ENCODE data around the gene SLC29A3. TPM values are rescaled to one million over a fixed set of nuclear protein-coding genes. Genes with fewer than 3 reads are reported as not detected.

The SLC29A3 gene
- total RNA-seq, 3 donors from 2014 or later: 5.6 to 12.0 (median 6.2) TPM

DNA sequence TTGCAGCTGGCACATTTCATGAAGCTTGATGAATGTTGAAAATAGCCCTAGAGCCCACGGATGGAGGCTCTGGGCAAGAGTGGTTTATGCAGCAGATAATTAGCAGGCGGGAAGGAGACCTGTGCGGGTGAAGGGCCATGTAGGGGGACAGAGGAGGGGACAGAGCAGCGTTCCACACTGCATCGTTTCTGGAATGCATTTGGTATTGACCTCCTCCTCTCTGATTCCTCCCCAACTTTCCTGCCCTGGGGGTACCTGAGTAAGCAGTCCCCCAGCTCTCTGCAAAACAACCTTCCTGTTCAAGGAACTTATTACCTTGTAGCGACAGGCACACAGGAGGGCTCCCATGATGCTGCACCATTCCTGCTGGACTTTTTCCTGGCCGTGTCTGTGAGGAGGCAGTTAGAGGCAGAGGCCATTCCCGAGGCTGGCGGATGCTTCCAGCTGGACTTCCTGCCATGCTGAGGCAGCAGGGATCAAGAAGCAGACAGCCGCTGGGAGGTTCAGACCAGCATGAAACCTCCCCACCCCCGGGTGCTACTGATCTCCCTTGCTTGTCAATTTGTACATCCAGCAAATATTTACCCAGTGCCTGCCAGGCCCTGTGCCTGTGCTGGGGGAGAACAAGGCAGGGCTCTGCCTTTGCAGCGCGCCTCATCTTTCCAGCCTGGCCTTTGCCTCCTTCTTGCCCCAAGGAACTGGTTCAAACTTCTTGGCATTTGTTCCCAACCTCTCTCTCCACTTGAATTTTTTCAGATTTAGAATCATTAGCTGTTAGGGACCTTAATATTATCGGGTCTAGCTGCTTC lies 28.7 kb downstream of the SLC29A3 start:
- TF ChIP-seq, protein P1, sequence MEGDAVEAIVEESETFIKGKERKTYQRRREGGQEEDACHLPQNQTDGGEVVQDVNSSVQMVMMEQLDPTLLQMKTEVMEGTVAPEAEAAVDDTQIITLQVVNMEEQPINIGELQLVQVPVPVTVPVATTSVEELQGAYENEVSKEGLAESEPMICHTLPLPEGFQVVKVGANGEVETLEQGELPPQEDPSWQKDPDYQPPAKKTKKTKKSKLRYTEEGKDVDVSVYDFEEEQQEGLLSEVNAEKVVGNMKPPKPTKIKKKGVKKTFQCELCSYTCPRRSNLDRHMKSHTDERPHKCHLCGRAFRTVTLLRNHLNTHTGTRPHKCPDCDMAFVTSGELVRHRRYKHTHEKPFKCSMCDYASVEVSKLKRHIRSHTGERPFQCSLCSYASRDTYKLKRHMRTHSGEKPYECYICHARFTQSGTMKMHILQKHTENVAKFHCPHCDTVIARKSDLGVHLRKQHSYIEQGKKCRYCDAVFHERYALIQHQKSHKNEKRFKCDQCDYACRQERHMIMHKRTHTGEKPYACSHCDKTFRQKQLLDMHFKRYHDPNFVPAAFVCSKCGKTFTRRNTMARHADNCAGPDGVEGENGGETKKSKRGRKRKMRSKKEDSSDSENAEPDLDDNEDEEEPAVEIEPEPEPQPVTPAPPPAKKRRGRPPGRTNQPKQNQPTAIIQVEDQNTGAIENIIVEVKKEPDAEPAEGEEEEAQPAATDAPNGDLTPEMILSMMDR (IDR thresholded peaks at IDR 0.05): no peak
- TF ChIP-seq POLR2AphosphoS5 (IDR thresholded peaks at IDR 0.05) (no peak), POLR2A (IDR thresholded peaks at IDR 0.05) (no peak)
- Histone ChIP-seq H3K27me3 (no peaks in the 10 kb centered on the region), H3K4me3 (no peak overlapping the region), H3K36me3 (no peaks in the 10 kb centered on the region), H3K9me3 (no peaks in the 10 kb centered on the region), H3K4me1 (no peaks in the 10 kb centered on the region), H3K27ac (no peak overlapping the region)
- DNase-seq (ENCODE audit: low spot score in 2 of 2): peak in 1 of 2 donors; percentile 64
- intact Hi-C loops (cut with DNase I; ENCODE audit: low total_unique reads): no loop called here

DNA sequence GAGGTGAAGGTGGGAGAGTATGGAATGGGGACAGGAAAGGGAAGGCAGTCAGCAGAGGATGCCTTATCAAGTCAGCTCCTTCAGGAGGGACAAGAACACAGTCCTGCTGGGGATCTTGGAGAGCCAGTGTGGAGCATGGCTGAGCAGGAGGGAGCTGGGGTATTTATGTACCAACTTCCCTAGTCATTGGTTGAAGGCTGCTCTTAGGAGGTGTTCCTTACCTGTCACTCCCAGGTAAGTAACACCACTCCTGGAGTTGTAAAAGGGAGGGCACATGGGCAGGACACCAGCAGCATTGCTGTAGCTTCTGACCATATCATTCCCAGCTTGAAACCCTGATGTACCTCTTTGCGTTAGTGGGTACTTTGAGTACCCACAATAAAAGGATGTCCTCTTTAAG lies 29.8 kb downstream of the SLC29A3 start:
- no peaks in the 10 kb centered on the region for H3K27me3 ChIP-seq
- intact Hi-C loops (cut with DNase I; ENCODE audit: low total_unique reads): no loop called here
- H3K27ac ChIP-seq: no peak overlapping the region
- no peak for TF ChIP-seq POLR2AphosphoS5 (IDR thresholded peaks at IDR 0.05)
- TF ChIP-seq, protein P1 (IDR thresholded peaks at IDR 0.05): no peak
- TF ChIP-seq POLR2A (IDR thresholded peaks at IDR 0.05): no peak
- DNase-seq (ENCODE audit: low spot score in 2 of 2): no peak
- no peaks in the 10 kb centered on the region for H3K9me3 ChIP-seq
- H3K4me3 ChIP-seq: no peak overlapping the region
- no peaks in the 10 kb centered on the region for H3K36me3 ChIP-seq
- H3K4me1 ChIP-seq: no peaks in the 10 kb centered on the region

DNA sequence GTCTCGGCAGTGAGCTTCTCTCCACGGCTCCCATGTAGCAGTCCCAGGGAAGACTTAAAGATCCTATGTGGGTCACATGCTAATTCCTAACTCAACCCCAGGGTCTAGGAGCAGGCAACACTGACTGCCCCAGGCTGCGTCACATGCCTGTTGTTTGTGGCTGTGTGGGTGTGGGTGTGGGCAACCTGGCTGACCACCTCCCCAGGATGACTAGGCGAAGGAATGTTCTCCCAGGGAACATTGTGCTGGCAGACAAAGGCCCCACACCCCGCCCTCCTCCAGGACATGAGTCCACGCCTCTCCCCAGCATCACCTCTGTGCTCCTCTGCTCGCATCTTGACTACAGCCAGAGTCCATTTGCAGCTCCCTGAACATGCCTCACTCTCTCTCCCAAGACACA lies 30.3 kb downstream of the SLC29A3 start:
- Histone ChIP-seq H3K4me1 (no peaks in the 10 kb centered on the region), H3K36me3 (no peaks in the 10 kb centered on the region), H3K27me3 (no peaks in the 10 kb centered on the region), H3K4me3 (no peak overlapping the region), H3K27ac (no peak overlapping the region), H3K9me3 (no peaks in the 10 kb centered on the region)
- intact Hi-C loops (cut with DNase I; ENCODE audit: low total_unique reads): no loop called here
- TF ChIP-seq POLR2AphosphoS5 (IDR thresholded peaks at IDR 0.05) (no peak), POLR2A (IDR thresholded peaks at IDR 0.05) (no peak)
- TF ChIP-seq, protein P1 (IDR thresholded peaks at IDR 0.05): no peak
- no peak for DNase-seq (ENCODE audit: low spot score in 2 of 2)

DNA sequence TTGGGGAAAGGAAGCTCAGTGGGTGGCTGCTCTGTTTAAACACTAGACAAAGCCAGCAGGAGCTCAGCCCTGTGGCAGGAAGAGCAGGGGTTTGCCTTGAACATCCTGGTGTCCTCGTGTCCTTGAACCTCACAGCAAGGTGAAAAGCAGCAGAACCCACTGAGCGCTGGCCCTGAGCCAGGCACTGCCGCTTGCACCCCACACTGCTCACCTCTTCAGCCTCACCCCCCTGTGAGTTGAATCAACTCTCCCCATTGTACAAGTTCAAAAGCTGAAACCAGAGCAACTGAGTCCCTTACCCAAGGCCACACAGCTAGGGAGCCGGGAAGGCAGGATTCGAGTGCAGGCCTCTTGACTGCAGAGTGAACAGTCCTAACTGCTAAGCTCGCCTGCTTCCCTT lies 32.0 kb downstream of the SLC29A3 start:
- H3K27ac ChIP-seq: no peak overlapping the region
- no peaks in the 10 kb centered on the region for H3K4me1 ChIP-seq
- H3K4me3 ChIP-seq: no peak overlapping the region
- DNase-seq (ENCODE audit: low spot score in 2 of 2): no peak
- intact Hi-C loops (cut with DNase I; ENCODE audit: low total_unique reads): no loop called here
- no peaks in the 10 kb centered on the region for H3K27me3 ChIP-seq
- TF ChIP-seq POLR2A (IDR thresholded peaks at IDR 0.05) (no peak), POLR2AphosphoS5 (IDR thresholded peaks at IDR 0.05) (no peak)
- TF ChIP-seq, protein P1 (IDR thresholded peaks at IDR 0.05): no peak
- H3K9me3 ChIP-seq: no peaks in the 10 kb centered on the region
- no peaks in the 10 kb centered on the region for H3K36me3 ChIP-seq

DNA sequence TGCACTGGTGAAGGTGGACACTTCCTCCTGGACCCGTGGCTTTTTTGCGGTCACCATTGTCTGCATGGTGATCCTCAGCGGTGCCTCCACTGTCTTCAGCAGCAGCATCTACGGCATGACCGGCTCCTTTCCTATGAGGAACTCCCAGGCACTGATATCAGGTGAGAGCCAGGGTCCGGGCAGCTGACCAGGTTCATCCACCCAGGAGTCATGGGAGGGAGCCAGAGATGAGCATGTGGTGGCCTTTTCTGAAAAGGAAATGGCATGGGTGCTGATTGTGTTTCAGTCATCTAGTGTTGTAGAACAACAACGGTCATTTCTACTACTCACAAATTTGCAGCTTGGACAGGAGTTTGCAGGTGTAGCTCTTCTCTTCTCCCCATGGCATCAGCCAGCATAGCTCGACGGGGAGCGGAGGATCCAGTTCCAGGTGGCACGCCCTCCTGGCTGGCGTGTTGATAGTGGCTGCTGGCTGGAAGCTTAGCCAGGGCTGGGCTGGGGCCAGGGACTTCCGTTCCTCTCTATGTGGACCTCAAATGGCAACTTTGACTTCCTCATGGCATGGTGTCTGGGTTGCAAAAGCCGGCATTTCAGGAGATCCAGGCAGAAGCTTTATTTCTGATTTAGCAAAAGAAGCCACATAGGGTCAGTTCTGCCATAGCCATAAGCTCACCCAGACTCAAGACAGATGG lies 32.7 kb downstream of the SLC29A3 start:
- peak in 1 of 2 donors; percentile 53 for DNase-seq (ENCODE audit: low spot score in 2 of 2)
- Histone ChIP-seq H3K27me3 (no peaks in the 10 kb centered on the region), H3K36me3 (no peaks in the 10 kb centered on the region), H3K4me3 (no peak overlapping the region), H3K4me1 (no peaks in the 10 kb centered on the region), H3K27ac (no peak overlapping the region), H3K9me3 (no peaks in the 10 kb centered on the region)
- intact Hi-C loops (cut with DNase I; ENCODE audit: low total_unique reads): no loop called here
- no peak for TF ChIP-seq POLR2AphosphoS5 (IDR thresholded peaks at IDR 0.05)
- TF ChIP-seq, protein P1 (IDR thresholded peaks at IDR 0.05): no peak
- TF ChIP-seq POLR2A (IDR thresholded peaks at IDR 0.05): no peak

Measured in breast epithelium (tissue), 4 donors.